MCF 10A (cell line): ENCODE data around the gene QPRT. TPM values are rescaled to one million over a fixed set of nuclear protein-coding genes. Genes with fewer than 3 reads are reported as not detected.
"Not testable (repeated sequence)": the region's sequence is repeated elsewhere in the genome, so short reads cannot be mapped to it uniquely, and the experiment has no call there.

Experiments
- BruUV-seq: library from RNA; stranded (reverse); fragments of 400-500 nt; replicated peaks from 2 replicates; lab custom pipeline; 2021; lab: Mats Ljungman, UMichigan
- CTCF ChIA-PET: fragments of 300-600 bp; sonication (Branson Sonifier 250); formaldehyde crosslinking; extraction: SDS; loops from one replicate; lab custom pipeline; 2021; ENCODE audit warnings: antibody characterized with exemption, inconsistent platforms; lab: Yijun Ruan, JAX
- POLR2A ChIA-PET: fragments of 300-600, 350-650 bp; sonication (Branson Sonifier 250); formaldehyde crosslinking; extraction: SDS; loops from one replicate; lab custom pipeline; 2020; ENCODE audit warnings: antibody characterized with exemption, inconsistent platforms; lab: Yijun Ruan, JAX
- DNase-seq: peaks from one replicate; pipeline ENCODE4 v3.0.0-alpha.2; 2018; ENCODE audit not compliant: unreplicated experiment
- H3K27ac Mint-ChIP-seq: one replicate; pipeline ENCODE4 v1.8.0; 2022; ENCODE audit warnings: mild to moderate bottlenecking, low read depth, mixed read lengths; ENCODE audit not compliant: unreplicated experiment
- H3K27me3 Mint-ChIP-seq: one replicate; pipeline ENCODE4 v1.8.0; 2022; ENCODE audit warnings: mixed read lengths; ENCODE audit not compliant: insufficient read depth, unreplicated experiment
- H3K36me3 Mint-ChIP-seq: one replicate; pipeline ENCODE4 v1.8.0; 2022; ENCODE audit warnings: mild to moderate bottlenecking, moderate library complexity, mixed read lengths; ENCODE audit not compliant: insufficient read depth, unreplicated experiment
- H3K4me1 Mint-ChIP-seq: one replicate; pipeline ENCODE4 v1.8.0; 2022; ENCODE audit warnings: mixed read lengths; ENCODE audit not compliant: insufficient read depth, unreplicated experiment
- H3K4me3 Mint-ChIP-seq: one replicate; pipeline ENCODE4 v1.8.0; 2022; ENCODE audit warnings: mild to moderate bottlenecking, moderate library complexity, mixed read lengths; ENCODE audit not compliant: unreplicated experiment
- H3K9me3 Mint-ChIP-seq: one replicate; pipeline ENCODE4 v1.8.0; 2022; ENCODE audit warnings: mixed read lengths; ENCODE audit not compliant: unreplicated experiment
- CTCF ChIP-seq: fragments of 200-600 bp; IDR thresholded peaks from one replicate; pipeline ENCODE4 v1.8.0; 2022; ENCODE audit warnings: antibody characterized with exemption, mild to moderate bottlenecking; ENCODE audit not compliant: unreplicated experiment
- intact Hi-C: fragments of 100-400 bp; cut with micrococcal nuclease; formaldehyde crosslinking; loops from 2 replicates; pipeline ENCODE4 v1.14.1; 2022
- total RNA-seq: library from RNA; stranded (reverse); gene quantifications from 2 replicates; pipeline ENCODE4 v1.2.3, GENCODE V29; 2022

QPRT gene
- total RNA-seq, 1 experiment from 2014 or later = not detected

GRCh38 chr16:29730649-29731048 lies 51.7 kb downstream of the QPRT start:
- Mint-ChIP-seq H3K4me1 (peaks cover 6% of the 10 kb centered on the region), H3K4me3 (no peak overlapping the region), H3K9me3 (no peaks in the 10 kb centered on the region), H3K36me3 (no peaks in the 10 kb centered on the region), H3K27ac (no peak overlapping the region), H3K27me3 (peaks cover 46% of the 10 kb centered on the region)
- CTCF ChIA-PET = interaction anchor here (1.1 to 1.3 kb wide), 3 partner anchors 14 to 60 kb away, joined by 3 to 6 read pairs (median 4); partner anchors contain the start of genes KIF22 and QPRT
- POLR2A ChIA-PET = no interaction called here
- intact Hi-C loops = no loop called here
- BruUV-seq = no TSS peak
- TF ChIP-seq CTCF = no peak
- no peak for DNase-seq

GRCh38 chr16:29731768-29732601 lies 53.0 kb downstream of the QPRT start:
- ChIA-PET POLR2A (interaction anchor here (1.4 kb wide), 1 partner anchor 58 kb away, joined by 3 read pairs; the partner anchor contains the start of gene KIF22), CTCF (interaction anchor here (0.6 to 1.1 kb wide), 3 partner anchors 58 to 887 kb away, joined by 3 read pairs; partner anchors contain the start of gene KIF22)
- H3K9me3 Mint-ChIP-seq, H3K36me3 Mint-ChIP-seq, H3K4me1 Mint-ChIP-seq, intact Hi-C loops, DNase-seq, H3K27ac Mint-ChIP-seq, BruUV-seq, H3K4me3 Mint-ChIP-seq: not testable (repeated sequence)
- H3K27me3 Mint-ChIP-seq = peaks cover 57% of the 10 kb centered on the region

GRCh38 chr16:29734786-29735185 lies 55.8 kb downstream of the QPRT start:
- intact Hi-C loops = no loop called here
- no peak overlapping the region for H3K27ac Mint-ChIP-seq
- ChIA-PET CTCF (interaction anchor here (0.6 to 0.7 kb wide), 2 partner anchors 11 to 33 kb away, joined by 3 read pairs; no protein-coding TSS in a partner anchor), POLR2A (no interaction called here)
- no peak for DNase-seq
- no peak overlapping the region for H3K4me3 Mint-ChIP-seq
- H3K36me3 Mint-ChIP-seq = no peaks in the 10 kb centered on the region
- no peak for TF ChIP-seq CTCF
- no peaks in the 10 kb centered on the region for H3K4me1 Mint-ChIP-seq
- BruUV-seq = no TSS peak
- peaks cover 63% of the 10 kb centered on the region for H3K27me3 Mint-ChIP-seq
- H3K9me3 Mint-ChIP-seq = no peaks in the 10 kb centered on the region

GRCh38 chr16:29736112-29736511 lies 57.1 kb downstream of the QPRT start:
- no peak for TF ChIP-seq CTCF
- Mint-ChIP-seq H3K4me1 (no peaks in the 10 kb centered on the region), H3K36me3 (no peaks in the 10 kb centered on the region), H3K27me3 (peaks cover 77% of the 10 kb centered on the region), H3K4me3 (no peak overlapping the region), H3K9me3 (no peaks in the 10 kb centered on the region), H3K27ac (no peak overlapping the region)
- BruUV-seq = no TSS peak
- no peak for DNase-seq
- intact Hi-C loops = no loop called here
- CTCF ChIA-PET = interaction anchor here (0.7 kb wide), 1 partner anchor 68 kb away, joined by 3 read pairs; no protein-coding TSS in a partner anchor
- POLR2A ChIA-PET = no interaction called here
